ENCODE measurements around the gene ACER1.

DNA sequence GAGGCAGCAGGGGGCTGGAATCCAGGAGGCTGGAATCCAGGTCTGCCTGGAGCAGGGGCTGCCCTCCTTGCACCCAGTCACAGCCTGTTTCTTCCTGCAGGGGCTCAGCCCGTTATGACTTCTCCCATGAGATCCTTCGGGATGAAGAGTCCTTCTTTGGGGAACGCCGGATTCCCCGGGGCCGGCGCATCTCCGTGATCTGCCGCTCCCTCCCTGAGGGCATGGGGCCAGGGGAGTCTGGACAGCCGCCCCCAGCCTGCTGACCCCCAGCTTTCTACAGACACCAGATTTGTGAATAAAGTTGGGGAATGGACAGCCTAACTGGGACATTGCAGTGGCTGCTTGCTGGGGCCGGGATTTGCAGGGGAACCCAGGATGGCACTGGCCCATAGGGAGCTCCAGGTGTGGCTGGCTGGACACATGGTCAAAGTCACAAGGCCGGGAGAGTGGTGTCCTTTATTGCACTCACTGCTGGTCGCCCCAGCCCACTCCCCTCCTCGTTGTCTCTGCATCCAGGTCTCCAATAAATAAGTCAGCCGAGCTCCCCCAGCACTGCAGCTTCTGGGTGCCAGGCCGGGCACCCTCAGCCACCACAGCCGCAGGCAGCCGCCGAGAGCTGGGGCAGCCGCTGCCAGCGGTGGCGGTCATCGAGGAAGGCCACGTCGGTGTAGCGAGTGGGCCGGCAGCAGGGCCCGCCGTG, 41.4 kb upstream of the ACER1 start:
- TF ChIP-seq POLR2AphosphoS5 (IDR thresholded peaks at IDR 0.05; ENCODE audit: low read depth, low read length) (no peak), CHD2 (IDR thresholded peaks at IDR 0.05; ENCODE audit: low read length, partially characterized antibody) (no peak), EP300 (IDR thresholded peaks at IDR 0.05; ENCODE audit: borderline replicate concordance in 1 of 2, low read depth in 1 of 2, low read length in 1 of 2) (no peak)
- TF ChIP-seq, protein P1, sequence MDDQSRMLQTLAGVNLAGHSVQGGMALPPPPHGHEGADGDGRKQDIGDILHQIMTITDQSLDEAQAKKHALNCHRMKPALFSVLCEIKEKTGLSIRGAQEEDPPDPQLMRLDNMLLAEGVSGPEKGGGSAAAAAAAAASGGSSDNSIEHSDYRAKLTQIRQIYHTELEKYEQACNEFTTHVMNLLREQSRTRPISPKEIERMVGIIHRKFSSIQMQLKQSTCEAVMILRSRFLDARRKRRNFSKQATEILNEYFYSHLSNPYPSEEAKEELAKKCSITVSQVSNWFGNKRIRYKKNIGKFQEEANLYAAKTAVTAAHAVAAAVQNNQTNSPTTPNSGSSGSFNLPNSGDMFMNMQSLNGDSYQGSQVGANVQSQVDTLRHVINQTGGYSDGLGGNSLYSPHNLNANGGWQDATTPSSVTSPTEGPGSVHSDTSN (IDR thresholded peaks at IDR 0.05): no peak
- TF ChIP-seq, protein P2, sequence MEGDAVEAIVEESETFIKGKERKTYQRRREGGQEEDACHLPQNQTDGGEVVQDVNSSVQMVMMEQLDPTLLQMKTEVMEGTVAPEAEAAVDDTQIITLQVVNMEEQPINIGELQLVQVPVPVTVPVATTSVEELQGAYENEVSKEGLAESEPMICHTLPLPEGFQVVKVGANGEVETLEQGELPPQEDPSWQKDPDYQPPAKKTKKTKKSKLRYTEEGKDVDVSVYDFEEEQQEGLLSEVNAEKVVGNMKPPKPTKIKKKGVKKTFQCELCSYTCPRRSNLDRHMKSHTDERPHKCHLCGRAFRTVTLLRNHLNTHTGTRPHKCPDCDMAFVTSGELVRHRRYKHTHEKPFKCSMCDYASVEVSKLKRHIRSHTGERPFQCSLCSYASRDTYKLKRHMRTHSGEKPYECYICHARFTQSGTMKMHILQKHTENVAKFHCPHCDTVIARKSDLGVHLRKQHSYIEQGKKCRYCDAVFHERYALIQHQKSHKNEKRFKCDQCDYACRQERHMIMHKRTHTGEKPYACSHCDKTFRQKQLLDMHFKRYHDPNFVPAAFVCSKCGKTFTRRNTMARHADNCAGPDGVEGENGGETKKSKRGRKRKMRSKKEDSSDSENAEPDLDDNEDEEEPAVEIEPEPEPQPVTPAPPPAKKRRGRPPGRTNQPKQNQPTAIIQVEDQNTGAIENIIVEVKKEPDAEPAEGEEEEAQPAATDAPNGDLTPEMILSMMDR (IDR thresholded peaks at IDR 0.05): no peak

All from SK-N-SH (cell line).